Left ventricle myocardium inferior (tissue), 1 donor: ENCODE data around the gene DUSP2. TPM values are rescaled to one million over a fixed set of nuclear protein-coding genes. Genes with fewer than 3 reads are reported as not detected.

ENCODE experiments used
- DNase-seq: peaks from one replicate; pipeline ENCODE4 v3.0.0-alpha.2; 2020
- H3K27ac ChIP-seq: fragments of 200-600 bp; replicated peaks from 2 replicates; pipeline ENCODE4 v1.8.0; 2021
- H3K27me3 ChIP-seq: fragments of 200-600 bp; 2 replicates; pipeline ENCODE4 v1.8.0; 2021; ENCODE audit warnings: low read depth
- H3K36me3 ChIP-seq: fragments of 200-600 bp; 2 replicates; pipeline ENCODE4 v1.8.0; 2021
- H3K4me1 ChIP-seq: fragments of 200-600 bp; 2 replicates; pipeline ENCODE4 v1.8.0; 2021
- H3K4me3 ChIP-seq: fragments of 200-600 bp; 2 replicates; pipeline ENCODE4 v1.8.0; 2021; ENCODE audit warnings: mild to moderate bottlenecking, moderate library complexity
- H3K9me3 ChIP-seq: fragments of 200-600 bp; replicated peaks from 2 replicates; pipeline ENCODE4 v1.8.0; 2021
- CTCF ChIP-seq: fragments of 200-600 bp; IDR thresholded peaks from 2 replicates; pipeline ENCODE4 v1.8.0; 2021; ENCODE audit warnings: antibody characterized with exemption, mild to moderate bottlenecking, borderline replicate concordance
- intact Hi-C: fragments of 100-400 bp; cut with micrococcal nuclease; formaldehyde crosslinking; loops from one replicate; pipeline ENCODE4 v1.11.0; 2022
- total RNA-seq: library from RNA; stranded (reverse); fragmentation: NEBNext Ultra II Directional; extraction: Animal tissue kit (Norgen Biotek cat#: 25700); gene quantifications from one replicate; pipeline ENCODE4 v1.2.1, GENCODE V29; 2021
- donor health status: DM: no; HTN: yes; CAD: no; lungs with severe emphysema.

Gene DUSP2
- total RNA-seq, 1 donor from 2014 or later, result 0.82 TPM

- no peak overlapping the region for H3K27ac ChIP-seq
- H3K4me1 ChIP-seq, result no peaks in the 10 kb centered on the region
- no peak for DNase-seq
- H3K4me3 ChIP-seq, result no peak overlapping the region
- peaks cover 8% of the 10 kb centered on the region for H3K9me3 ChIP-seq
- intact Hi-C loops, result no loop called here
- H3K36me3 ChIP-seq, result no peaks in the 10 kb centered on the region
- peaks cover 22% of the 10 kb centered on the region for H3K27me3 ChIP-seq
- no peak for TF ChIP-seq CTCF
Observed at GRCh38 chr2:96159084-96159830, 14.0 kb upstream of the DUSP2 start.

- no peaks in the 10 kb centered on the region for H3K4me1 ChIP-seq
- no peak for DNase-seq
- intact Hi-C loops, result no loop called here
- H3K27ac ChIP-seq, result no peak overlapping the region
- H3K27me3 ChIP-seq, result peaks cover 22% of the 10 kb centered on the region
- H3K36me3 ChIP-seq, result no peaks in the 10 kb centered on the region
- no peak for TF ChIP-seq CTCF
- H3K4me3 ChIP-seq, result no peak overlapping the region
- H3K9me3 ChIP-seq, result peaks cover 8% of the 10 kb centered on the region
Observed at GRCh38 chr2:96158554-96158940, 13.3 kb upstream of the DUSP2 start.

GRCh38 chr2:96157649-96158553 is 12.7 kb upstream of the DUSP2 start:
- no peaks in the 10 kb centered on the region for H3K4me1 ChIP-seq
- H3K27ac ChIP-seq, result no peak overlapping the region
- H3K4me3 ChIP-seq, result no peak overlapping the region
- no peak for DNase-seq
- no peak for TF ChIP-seq CTCF
- intact Hi-C loops, result no loop called here
- peaks cover 8% of the 10 kb centered on the region for H3K9me3 ChIP-seq
- peaks cover 22% of the 10 kb centered on the region for H3K27me3 ChIP-seq
- no peaks in the 10 kb centered on the region for H3K36me3 ChIP-seq

- no peak overlapping the region for H3K4me3 ChIP-seq
- no peak for DNase-seq
- H3K36me3 ChIP-seq, result no peaks in the 10 kb centered on the region
- H3K9me3 ChIP-seq, result peaks cover 8% of the 10 kb centered on the region
- peaks cover 22% of the 10 kb centered on the region for H3K27me3 ChIP-seq
- no peak for TF ChIP-seq CTCF
- H3K4me1 ChIP-seq, result no peaks in the 10 kb centered on the region
- intact Hi-C loops, result no loop called here
- H3K27ac ChIP-seq, result no peak overlapping the region
Observed at GRCh38 chr2:96156926-96157648, 11.8 kb upstream of the DUSP2 start.
